Mucosa of descending colon (tissue), 3 donors: ENCODE data around the gene ZFP1. TPM values are rescaled to one million over a fixed set of nuclear protein-coding genes. Genes with fewer than 3 reads are reported as not detected.

Experiments
- ATAC-seq: fragments of 200-7000 bp; cut with Tn5 transposase; one replicate; pipeline ENCODE4 v1.9.1; 2020; ENCODE audit warnings: mild to moderate bottlenecking, moderate library complexity
- DNase-seq, 3 donors: peaks; one replicate each; pipeline ENCODE4 v3.0.0-alpha.2; 2020
- H3K36me3 ChIP-seq: fragments of 200-600 bp; one replicate; pipeline ENCODE4 v1.8.0; 2021; ENCODE audit warnings: low read depth, mild to moderate bottlenecking
- H3K4me1 ChIP-seq: fragments of 200-600 bp; one replicate; pipeline ENCODE4 v1.8.0; 2021; ENCODE audit warnings: low read depth, mild to moderate bottlenecking
- H3K4me3 ChIP-seq: fragments of 200-600 bp; one replicate; pipeline ENCODE4 v1.8.0; 2021; ENCODE audit warnings: mild to moderate bottlenecking
- H3K9me3 ChIP-seq: fragments of 200-600 bp; one replicate; pipeline ENCODE4 v1.8.0; 2021; ENCODE audit warnings: mild to moderate bottlenecking
- intact Hi-C, 2 donors: fragments of 100-400 bp; cut with DNase I in 1 of 2; cut with micrococcal nuclease in 1 of 2; formaldehyde crosslinking; loops; one replicate each; pipeline versions ENCODE4 v1.11.0 to v1.11.1; 2022; cut with DNase I, micrococcal nuclease
- total RNA-seq, 3 donors: library from RNA; stranded (reverse); fragmentation: NEBNext Ultra II Directional in 2 of 3; extraction: Animal tissue kit (Norgen Biotek cat#: 25700) in 2 of 3; gene quantifications; one replicate each; pipeline versions ENCODE4 v1.2.1 to v1.2.4, GENCODE V29; 2021 to 2023
- TF ChIP-seq, protein P1 (sequence below): fragments of 200-600 bp; IDR thresholded peaks from one replicate; pipeline ENCODE4 v1.8.0; 2022; ENCODE audit warnings: antibody characterized with exemption, mild to moderate bottlenecking
- donor health status: DM: no; HTN: no; CAD: no; lungs with moderate emphysema.
- donor health status: DM: no; HTN: no; CAD: no.
- donor health status: DM: no; HTN: yes; CAD: no.

The ZFP1 gene
- total RNA-seq, 3 donors from 2014 or later = 5.6 to 17.0 (median 6.9) TPM

DNA sequence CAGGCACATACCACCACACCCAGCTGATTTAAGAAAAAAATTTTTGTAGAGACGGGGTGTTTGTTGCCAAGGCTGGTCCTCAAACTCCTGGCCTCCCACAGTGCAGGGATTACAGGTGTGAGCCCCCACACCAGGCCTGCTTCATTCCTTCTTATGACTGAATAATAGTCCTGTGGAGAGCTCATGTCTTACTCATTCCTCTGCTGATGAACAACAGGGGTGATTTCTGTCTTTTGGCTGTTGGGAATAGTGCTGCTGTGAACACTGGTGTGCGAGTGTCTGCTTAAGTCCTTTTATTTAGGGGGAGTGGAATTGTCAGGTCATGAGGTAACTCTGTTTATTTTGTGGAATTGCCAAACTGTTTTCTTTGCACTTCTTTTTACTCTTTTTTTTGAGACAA lies 67.8 kb downstream of the ZFP1 start:
- TF ChIP-seq, protein P1, sequence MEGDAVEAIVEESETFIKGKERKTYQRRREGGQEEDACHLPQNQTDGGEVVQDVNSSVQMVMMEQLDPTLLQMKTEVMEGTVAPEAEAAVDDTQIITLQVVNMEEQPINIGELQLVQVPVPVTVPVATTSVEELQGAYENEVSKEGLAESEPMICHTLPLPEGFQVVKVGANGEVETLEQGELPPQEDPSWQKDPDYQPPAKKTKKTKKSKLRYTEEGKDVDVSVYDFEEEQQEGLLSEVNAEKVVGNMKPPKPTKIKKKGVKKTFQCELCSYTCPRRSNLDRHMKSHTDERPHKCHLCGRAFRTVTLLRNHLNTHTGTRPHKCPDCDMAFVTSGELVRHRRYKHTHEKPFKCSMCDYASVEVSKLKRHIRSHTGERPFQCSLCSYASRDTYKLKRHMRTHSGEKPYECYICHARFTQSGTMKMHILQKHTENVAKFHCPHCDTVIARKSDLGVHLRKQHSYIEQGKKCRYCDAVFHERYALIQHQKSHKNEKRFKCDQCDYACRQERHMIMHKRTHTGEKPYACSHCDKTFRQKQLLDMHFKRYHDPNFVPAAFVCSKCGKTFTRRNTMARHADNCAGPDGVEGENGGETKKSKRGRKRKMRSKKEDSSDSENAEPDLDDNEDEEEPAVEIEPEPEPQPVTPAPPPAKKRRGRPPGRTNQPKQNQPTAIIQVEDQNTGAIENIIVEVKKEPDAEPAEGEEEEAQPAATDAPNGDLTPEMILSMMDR = no peak
- H3K4me1 ChIP-seq = no peaks in the 10 kb centered on the region
- no peaks in the 10 kb centered on the region for H3K36me3 ChIP-seq
- H3K9me3 ChIP-seq = no peaks in the 10 kb centered on the region
- ATAC-seq (no peak), DNase-seq (no peak)
- H3K4me3 ChIP-seq = no peak overlapping the region
- intact Hi-C loops = no loop called here

GRCh38 chr16:75216576-75216975 lies 68.3 kb downstream of the ZFP1 start:
- H3K4me1 ChIP-seq = no peaks in the 10 kb centered on the region
- intact Hi-C loops = no loop called here
- TF ChIP-seq, protein P1 = no peak

GRCh38 chr16:75217389-75217851 lies 69.1 kb downstream of the ZFP1 start:
- ATAC-seq (no peak), DNase-seq (no peak)
- Histone ChIP-seq H3K4me3 (no peak overlapping the region), H3K4me1 (no peaks in the 10 kb centered on the region), H3K9me3 (no peaks in the 10 kb centered on the region), H3K36me3 (no peaks in the 10 kb centered on the region)
- intact Hi-C loops = no loop called here
- TF ChIP-seq, protein P1 = no peak

More at GRCh38 chr16:75216576-75216975, 68.3 kb downstream of the ZFP1 start:
- H3K36me3 ChIP-seq = no peaks in the 10 kb centered on the region
- ATAC-seq (no peak), DNase-seq (no peak)
- H3K9me3 ChIP-seq = no peaks in the 10 kb centered on the region
- no peak overlapping the region for H3K4me3 ChIP-seq

GRCh38 chr16:75218256-75219076 lies 70.1 kb downstream of the ZFP1 start, which contains the start of gene CTRB1:
Gene CTRB1, plus strand, starts transcription at chr16:75218988. Its CDS starts 20 bp downstream, at chr16:75219008.
- no peaks in the 10 kb centered on the region for H3K36me3 ChIP-seq
- H3K4me3 ChIP-seq = no peak within 1 kb of the TSS
- TF ChIP-seq, protein P1 = no peak
- H3K9me3 ChIP-seq = no peaks in the 10 kb centered on the region
- no peaks in the 10 kb centered on the region for H3K4me1 ChIP-seq
- ATAC-seq = no peak
- intact Hi-C loops = no loop called here
- DNase-seq = no peak

GRCh38 chr16:75219088-75219487 lies 70.8 kb downstream of the ZFP1 start:
- TF ChIP-seq, protein P1 = no peak
- H3K9me3 ChIP-seq = no peaks in the 10 kb centered on the region
- DNase-seq = no peak
- no peak for ATAC-seq
- intact Hi-C loops = no loop called here
- no peaks in the 10 kb centered on the region for H3K36me3 ChIP-seq
- no peaks in the 10 kb centered on the region for H3K4me1 ChIP-seq
- H3K4me3 ChIP-seq = no peak overlapping the region
